Muscle of arm (tissue), 12 donors: ENCODE measurements around the gene C15orf39. TPM values are rescaled to one million over a fixed set of nuclear protein-coding genes. Genes with fewer than 3 reads are reported as not detected.
"Not testable (repeated sequence)": the region's sequence is repeated elsewhere in the genome, so short reads cannot be mapped to it uniquely, and the experiment has no call there.

ENCODE experiments used
- DNase-seq: peaks from one replicate; pipeline ENCODE4 v3.0.0-alpha.2; 2013
- polyA plus RNA-seq, 12 donors: library from polyadenylated mRNA; unstranded; fragments of 120-200 nt; gene quantifications; one replicate each; pipeline ENCODE4 v1.2.1, GENCODE V29; 2013; ENCODE audit not compliant: insufficient read length in 12 of 12

Gene C15orf39
- polyA plus RNA-seq, 12 donors = 7.6 to 19.2 (median 10.1) TPM; not detected in 1

GRCh38 chr15:75258620-75259343 is 57.1 kb downstream of the C15orf39 start:
- not testable (repeated sequence) for DNase-seq

GRCh38 chr15:75259873-75260272 is 58.2 kb downstream of the C15orf39 start:
- DNase-seq = not testable (repeated sequence)

Other genes starting within 250 kb of the C15orf39 start
- gene RPP25, start 245.1 kb upstream of the C15orf39 start, polyA plus RNA-seq = 1 to 10 TPM in 5 of 12 donors, under 1 TPM in 6, not detected in 1; 0.85 to 4.5 (median 0.95) TPM
- 10 to 100 TPM in 1 of 12 donors, 1 to 10 TPM in 10, not detected in 1; 2.9 to 17.2 (median 4.1) TPM for gene SCAMP5, start 206.3 kb upstream of the C15orf39 start, polyA plus RNA-seq
- 1 to 10 TPM in 10 of 12 donors, not detected in 2; 4.5 to 9.7 (median 7.1) TPM for gene PPCDC, start 178.3 kb upstream of the C15orf39 start, polyA plus RNA-seq
- gene GOLGA6C, start 56.5 kb downstream of the C15orf39 start, polyA plus RNA-seq = under 1 TPM in 1 of 12 donors, not detected in 11; 0.09 TPM
- 1 to 10 TPM in 1 of 12 donors, under 1 TPM in 8, not detected in 3; 0.10 to 1.5 (median 0.34) TPM for gene GOLGA6D, start 81.0 kb downstream of the C15orf39 start, polyA plus RNA-seq
- 10 to 100 TPM in 11 of 12 donors, not detected in 1; 31.6 to 47.4 (median 37.6) TPM for gene COMMD4, start 134.2 kb downstream of the C15orf39 start, polyA plus RNA-seq
- gene NEIL1, start 145.2 kb downstream of the C15orf39 start, polyA plus RNA-seq = 10 to 100 TPM in 4 of 12 donors, 1 to 10 TPM in 7, not detected in 1; 4.4 to 24.5 (median 7.8) TPM
- gene MAN2C1, start 166.7 kb downstream of the C15orf39 start, polyA plus RNA-seq = 100 to 1,000 TPM in 5 of 12 donors, 10 to 100 TPM in 6, not detected in 1; 60.3 to 175 (median 94.7) TPM
- 10 to 100 TPM in 11 of 12 donors, not detected in 1; 29.6 to 50.8 (median 31.9) TPM for gene SIN3A, start 249.8 kb downstream of the C15orf39 start, polyA plus RNA-seq